ENCODE data around the gene RPRD2. TPM values are rescaled to one million over a fixed set of nuclear protein-coding genes. Genes with fewer than 3 reads are reported as not detected.

Gene RPRD2
- total RNA-seq, 1 experiment from 2014 or later: 46.6 TPM

DNA sequence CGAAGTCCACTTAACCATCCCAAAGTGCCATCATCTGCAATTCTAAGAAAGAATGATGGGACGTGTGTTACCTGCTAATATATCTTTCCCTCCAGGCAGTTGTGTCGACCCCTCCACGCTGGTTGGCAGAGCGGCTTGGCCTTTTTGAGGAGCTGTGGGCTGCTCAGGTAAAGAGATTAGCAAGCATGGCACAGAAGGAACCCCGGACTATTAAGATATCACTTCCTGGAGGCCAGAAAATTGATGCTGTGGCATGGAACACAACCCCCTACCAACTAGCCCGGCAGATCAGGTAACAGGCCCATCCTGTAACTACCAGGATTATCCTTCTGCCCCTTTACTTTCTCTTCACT, 123.8 kb downstream of the RPRD2 start:
- Histone ChIP-seq H3K27me3 (replicated peaks; ENCODE audit: insufficient read depth, low read depth, low read length, poor library complexity) (no peaks in the 10 kb centered on the region), H3K4me1 (ENCODE audit: insufficient read depth, low read length, poor library complexity, severe bottlenecking) (peaks cover 5% of the 10 kb centered on the region), H3K9me3 (ENCODE audit: low read depth, low read length, poor library complexity, severe bottlenecking) (no peaks in the 10 kb centered on the region), H3K36me3 (ENCODE audit: insufficient read depth, low read length, poor library complexity, severe bottlenecking) (peaks cover 16% of the 10 kb centered on the region), H3K27ac (ENCODE audit: low read depth, low read length, poor library complexity, severe bottlenecking) (peak overlapping the region; percentile 68), H3K4me3 (ENCODE audit: low read depth, low read length, poor library complexity, severe bottlenecking) (peak overlapping the region; percentile 93)
- TF ChIP-seq EZH2 (IDR thresholded peaks at IDR 0.05; ENCODE audit: borderline replicate concordance, low read depth, low read length, poor library complexity, severe bottlenecking): no peak
- TF ChIP-seq, protein P1, sequence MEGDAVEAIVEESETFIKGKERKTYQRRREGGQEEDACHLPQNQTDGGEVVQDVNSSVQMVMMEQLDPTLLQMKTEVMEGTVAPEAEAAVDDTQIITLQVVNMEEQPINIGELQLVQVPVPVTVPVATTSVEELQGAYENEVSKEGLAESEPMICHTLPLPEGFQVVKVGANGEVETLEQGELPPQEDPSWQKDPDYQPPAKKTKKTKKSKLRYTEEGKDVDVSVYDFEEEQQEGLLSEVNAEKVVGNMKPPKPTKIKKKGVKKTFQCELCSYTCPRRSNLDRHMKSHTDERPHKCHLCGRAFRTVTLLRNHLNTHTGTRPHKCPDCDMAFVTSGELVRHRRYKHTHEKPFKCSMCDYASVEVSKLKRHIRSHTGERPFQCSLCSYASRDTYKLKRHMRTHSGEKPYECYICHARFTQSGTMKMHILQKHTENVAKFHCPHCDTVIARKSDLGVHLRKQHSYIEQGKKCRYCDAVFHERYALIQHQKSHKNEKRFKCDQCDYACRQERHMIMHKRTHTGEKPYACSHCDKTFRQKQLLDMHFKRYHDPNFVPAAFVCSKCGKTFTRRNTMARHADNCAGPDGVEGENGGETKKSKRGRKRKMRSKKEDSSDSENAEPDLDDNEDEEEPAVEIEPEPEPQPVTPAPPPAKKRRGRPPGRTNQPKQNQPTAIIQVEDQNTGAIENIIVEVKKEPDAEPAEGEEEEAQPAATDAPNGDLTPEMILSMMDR (conservative IDR thresholded peaks at IDR 0.05; ENCODE audit: low read depth, low read length): no peak
- BruUV-seq (replicated peaks): no TSS peak
- DNase-seq (ENCODE audit: low spot score): no peak
- POLR2A ChIA-PET (ENCODE audit: low non-redundant PET): no interaction called here
- CTCF ChIA-PET: no interaction called here
- intact Hi-C loops (cut with micrococcal nuclease; ENCODE audit: unreplicated experiment): loop anchor here (1.0 kb wide), 1 partner anchor 122 kb away; no protein-coding TSS in a partner anchor

DNA sequence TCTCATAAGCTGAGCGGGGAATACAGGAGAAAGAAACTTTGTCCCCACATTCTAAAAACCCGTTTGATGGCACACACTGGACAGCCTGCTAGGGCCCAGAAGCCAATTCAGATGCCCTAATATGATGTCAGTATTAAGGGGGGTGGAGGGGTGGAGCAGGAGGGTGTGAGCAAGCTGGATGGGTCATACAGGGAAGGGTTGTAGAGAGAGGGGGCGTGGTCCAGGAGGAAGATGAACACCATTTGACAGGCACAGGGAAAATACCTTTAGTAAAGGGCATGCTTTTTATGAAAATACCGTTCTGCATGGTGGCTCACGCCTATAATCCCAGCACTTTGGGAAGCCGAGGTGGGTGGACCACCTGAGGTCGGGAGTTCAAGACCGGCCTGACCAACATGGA, 129.2 kb downstream of the RPRD2 start:
- no peaks in the 10 kb centered on the region for H3K9me3 ChIP-seq (ENCODE audit: low read depth, low read length, poor library complexity, severe bottlenecking)
- H3K27me3 ChIP-seq (replicated peaks; ENCODE audit: insufficient read depth, low read depth, low read length, poor library complexity): no peaks in the 10 kb centered on the region
- H3K4me1 ChIP-seq (ENCODE audit: insufficient read depth, low read length, poor library complexity, severe bottlenecking): peaks cover 2% of the 10 kb centered on the region
- no peak overlapping the region for H3K4me3 ChIP-seq (ENCODE audit: low read depth, low read length, poor library complexity, severe bottlenecking)
- no peak for DNase-seq (ENCODE audit: low spot score)
- ChIA-PET CTCF (no interaction called here), POLR2A (ENCODE audit: low non-redundant PET) (no interaction called here)
- H3K36me3 ChIP-seq (ENCODE audit: insufficient read depth, low read length, poor library complexity, severe bottlenecking): peaks cover 24% of the 10 kb centered on the region
- no TSS peak for BruUV-seq (replicated peaks)
- no peak overlapping the region for H3K27ac ChIP-seq (ENCODE audit: low read depth, low read length, poor library complexity, severe bottlenecking)
- TF ChIP-seq, protein P1 (conservative IDR thresholded peaks at IDR 0.05; ENCODE audit: low read depth, low read length): no peak
- no peak for TF ChIP-seq EZH2 (IDR thresholded peaks at IDR 0.05; ENCODE audit: borderline replicate concordance, low read depth, low read length, poor library complexity, severe bottlenecking)
- intact Hi-C loops (cut with micrococcal nuclease; ENCODE audit: unreplicated experiment): no loop called here

DNA sequence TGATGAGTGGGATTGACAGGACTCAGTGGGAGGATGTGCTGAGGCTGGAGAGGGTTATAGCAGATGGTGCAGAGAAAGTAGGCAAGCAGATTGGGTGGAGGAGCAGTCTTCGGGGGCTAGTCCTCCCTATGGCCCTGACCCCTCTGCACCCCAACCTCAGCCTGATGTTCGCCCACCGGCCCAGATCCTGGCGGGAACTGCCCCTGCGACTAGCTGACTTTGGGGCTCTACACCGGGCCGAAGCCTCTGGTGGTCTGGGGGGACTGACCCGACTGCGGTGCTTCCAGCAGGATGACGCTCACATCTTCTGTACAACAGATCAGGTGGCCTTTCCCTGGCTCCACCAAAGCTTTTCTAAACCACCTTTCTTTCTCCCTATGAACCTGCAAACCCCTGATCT, 134.4 kb downstream of the RPRD2 start:
- TF ChIP-seq, protein P1 (conservative IDR thresholded peaks at IDR 0.05; ENCODE audit: low read depth, low read length): no peak
- no peak for TF ChIP-seq EZH2 (IDR thresholded peaks at IDR 0.05; ENCODE audit: borderline replicate concordance, low read depth, low read length, poor library complexity, severe bottlenecking)
- CTCF ChIA-PET: no interaction called here
- no peak for DNase-seq (ENCODE audit: low spot score)
- no peaks in the 10 kb centered on the region for H3K27me3 ChIP-seq (replicated peaks; ENCODE audit: insufficient read depth, low read depth, low read length, poor library complexity)
- POLR2A ChIA-PET (ENCODE audit: low non-redundant PET): interaction anchor here (0.6 kb wide), 1 partner anchor 411 kb away, joined by 9 read pairs; no protein-coding TSS in a partner anchor
- intact Hi-C loops (cut with micrococcal nuclease; ENCODE audit: unreplicated experiment): no loop called here
- no peaks in the 10 kb centered on the region for H3K4me1 ChIP-seq (ENCODE audit: insufficient read depth, low read length, poor library complexity, severe bottlenecking)
- no peak overlapping the region for H3K4me3 ChIP-seq (ENCODE audit: low read depth, low read length, poor library complexity, severe bottlenecking)
- BruUV-seq (replicated peaks): no TSS peak
- no peaks in the 10 kb centered on the region for H3K9me3 ChIP-seq (ENCODE audit: low read depth, low read length, poor library complexity, severe bottlenecking)
- peaks cover 3% of the 10 kb centered on the region for H3K36me3 ChIP-seq (ENCODE audit: insufficient read depth, low read length, poor library complexity, severe bottlenecking)
- H3K27ac ChIP-seq (ENCODE audit: low read depth, low read length, poor library complexity, severe bottlenecking): no peak overlapping the region

Measured in A673 (cell line).